HG03060 (cell line): ENCODE data around the gene RNGTT.
"Not testable (repeated sequence)": the region's sequence is repeated elsewhere in the genome, so short reads cannot be mapped to it uniquely, and the experiment has no call there.

Experiments used
- ATAC-seq: cut with Tn5 transposase; IDR thresholded peaks from one replicate; pipeline ENCODE4 v1.9.1; 2021; ENCODE audit warnings: low read depth, moderate number of reproducible peaks; ENCODE audit not compliant: unreplicated experiment

RNGTT gene

DNA sequence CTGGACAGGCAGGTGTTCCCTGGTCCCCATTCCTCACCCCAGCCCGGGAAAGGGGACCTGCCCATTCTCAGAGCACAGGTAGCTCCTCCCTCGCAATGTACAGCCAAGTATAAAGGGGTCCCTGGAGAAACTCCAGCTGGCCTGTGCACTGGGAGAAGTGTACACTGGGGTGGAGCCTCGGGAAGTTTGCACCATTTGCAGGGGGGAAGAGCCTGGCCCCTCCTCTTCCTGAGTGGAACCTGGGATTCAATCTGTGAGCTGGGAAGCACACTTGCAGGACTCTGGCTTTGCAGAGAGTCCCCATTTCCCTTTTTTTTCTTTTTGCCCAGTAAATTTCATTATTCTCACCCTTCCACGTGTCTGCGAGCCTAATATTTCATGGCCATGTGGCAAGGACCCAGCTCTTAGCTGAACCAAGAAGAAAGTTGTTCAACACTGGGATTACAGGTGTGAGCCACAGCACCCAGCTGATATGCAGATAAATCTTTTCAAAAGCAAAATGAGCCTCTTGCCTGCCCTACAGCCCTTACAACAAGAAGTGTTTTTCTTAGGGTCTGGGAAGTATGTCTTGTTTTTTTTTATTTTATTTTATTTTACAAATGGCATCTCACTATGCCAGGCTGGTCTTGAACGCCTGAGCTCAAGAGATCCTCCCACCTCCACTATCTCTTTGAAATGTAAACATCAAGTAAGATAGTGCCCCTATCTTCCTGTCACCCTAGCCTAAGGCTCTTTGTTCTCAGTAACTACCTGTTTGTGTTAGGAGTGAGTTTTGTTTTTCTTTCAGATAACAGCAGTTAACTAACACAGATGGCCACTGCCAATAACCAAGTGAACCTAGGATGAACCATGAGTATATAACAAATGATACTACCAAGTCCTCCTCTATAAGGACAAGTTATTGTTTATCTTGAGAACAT lies 9.3 kb upstream of the RNGTT start:
- no peak for ATAC-seq

DNA sequence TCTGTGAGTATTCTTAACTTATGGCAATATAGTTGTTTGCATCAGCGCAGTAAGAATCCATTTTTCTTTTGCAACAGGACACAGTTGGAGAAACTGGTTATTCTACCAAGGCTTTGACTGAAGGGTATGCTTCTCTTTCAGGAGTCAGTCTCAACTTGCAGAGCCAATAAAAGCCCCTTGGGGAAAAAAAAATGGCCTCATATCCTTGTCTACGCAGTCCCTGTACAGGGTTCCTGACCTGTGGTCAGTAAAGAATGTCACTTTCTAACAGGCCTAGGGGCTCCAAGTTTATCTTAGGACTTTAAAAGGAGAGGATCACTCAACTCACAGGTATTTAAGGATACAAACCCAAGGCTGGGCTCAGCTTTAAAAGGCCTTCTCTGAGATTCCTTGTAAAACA lies 6.9 kb upstream of the RNGTT start:
- ATAC-seq, result no peak

DNA sequence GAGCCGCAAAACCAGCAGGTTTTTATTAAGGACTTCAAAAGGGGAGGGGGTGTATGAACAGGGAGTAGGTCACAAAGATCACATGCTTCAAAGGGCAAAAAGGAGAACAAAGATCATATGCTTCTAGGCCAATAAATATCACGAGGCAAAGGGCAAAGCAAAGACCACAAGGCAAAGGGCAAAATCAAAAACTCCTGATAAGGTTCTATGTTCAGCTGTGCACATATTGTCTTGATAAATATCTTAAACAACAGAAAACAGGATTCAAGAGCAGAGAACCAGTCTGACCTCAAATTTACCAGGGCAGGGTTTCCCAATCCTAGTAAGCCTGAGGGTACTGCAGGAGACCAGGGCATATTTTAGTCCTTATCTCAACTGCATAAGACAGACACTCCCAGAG lies 5.8 kb upstream of the RNGTT start:
- not testable (repeated sequence) for ATAC-seq

DNA sequence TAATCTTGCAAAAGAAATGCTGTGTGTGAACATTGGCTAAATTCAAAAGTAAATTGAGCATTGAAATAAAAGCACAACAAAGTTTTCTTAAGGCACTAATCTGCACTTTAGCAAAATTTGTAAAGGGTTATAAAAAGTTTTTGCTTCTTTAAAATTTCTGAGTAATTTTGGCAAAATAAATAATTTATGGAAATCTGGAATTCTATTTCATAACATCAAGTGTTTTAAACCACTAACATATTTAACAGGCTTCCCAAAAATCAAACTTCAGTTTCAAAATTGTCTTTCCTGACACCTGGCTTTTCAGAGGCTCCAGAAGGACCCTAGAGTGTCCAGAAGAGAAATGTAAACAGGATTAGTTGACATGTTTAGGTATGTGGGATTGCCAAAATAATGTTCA lies 4.5 kb upstream of the RNGTT start:
- ATAC-seq, result no peak

DNA sequence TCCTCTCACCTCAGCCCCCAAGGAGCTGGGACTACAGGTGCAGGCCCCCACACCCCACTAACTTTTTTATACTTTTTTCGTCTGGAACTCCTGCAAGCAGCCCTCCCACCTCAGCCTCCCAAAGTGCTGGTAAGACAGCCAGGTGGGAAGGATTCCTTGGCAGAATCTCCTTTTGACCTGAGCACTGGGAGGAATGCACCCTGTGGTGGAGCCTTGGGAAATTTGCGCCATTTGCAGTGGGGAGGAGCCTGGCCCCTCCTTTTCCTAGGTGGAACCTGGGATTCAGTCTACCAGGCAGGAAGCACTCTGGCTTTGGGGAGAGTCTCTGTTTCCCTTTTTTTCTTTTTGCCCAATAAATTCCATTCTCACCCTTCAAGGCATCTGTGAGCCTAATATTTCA lies 2.3 kb upstream of the RNGTT start:
- ATAC-seq, result no peak

DNA sequence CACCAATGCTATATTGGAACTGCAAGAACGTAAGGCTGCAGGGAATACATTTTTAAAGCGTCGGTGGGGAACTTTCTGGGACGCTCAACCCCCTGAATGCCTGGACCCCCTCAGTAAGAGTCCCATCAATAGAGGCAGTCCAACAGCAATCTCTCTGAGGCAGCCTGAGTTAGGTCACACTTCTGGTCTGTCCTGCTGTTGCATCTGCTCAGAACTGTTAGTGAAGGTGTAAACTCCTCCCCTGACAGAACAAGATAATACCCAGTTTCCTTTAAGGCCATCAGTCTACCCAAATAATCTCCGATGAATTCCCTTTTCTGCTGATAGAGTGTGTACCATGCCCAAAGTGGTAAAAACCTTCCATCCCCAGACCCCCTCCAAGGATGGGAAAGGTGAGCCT lies 1.1 kb upstream of the RNGTT start:
- no peak for ATAC-seq

DNA sequence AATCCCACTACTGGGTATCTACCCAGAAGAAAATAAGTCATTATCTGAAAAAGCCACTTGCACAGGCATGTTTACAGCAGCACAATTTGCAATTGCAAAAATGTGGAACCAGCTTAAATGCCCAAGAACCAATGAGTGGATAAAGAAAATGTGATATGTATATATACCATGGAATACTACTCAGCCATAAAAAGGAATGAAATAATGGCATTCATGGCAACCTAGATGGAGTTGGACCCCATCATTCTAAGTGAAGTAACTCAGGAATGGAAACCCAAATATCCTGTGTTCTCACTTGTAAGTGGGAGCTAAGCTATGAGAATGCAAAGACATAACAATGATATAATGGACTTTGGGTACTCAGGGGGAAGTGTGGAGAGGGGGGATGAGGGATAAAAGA lies 4.6 kb downstream of the RNGTT start:
- no peak for ATAC-seq

DNA sequence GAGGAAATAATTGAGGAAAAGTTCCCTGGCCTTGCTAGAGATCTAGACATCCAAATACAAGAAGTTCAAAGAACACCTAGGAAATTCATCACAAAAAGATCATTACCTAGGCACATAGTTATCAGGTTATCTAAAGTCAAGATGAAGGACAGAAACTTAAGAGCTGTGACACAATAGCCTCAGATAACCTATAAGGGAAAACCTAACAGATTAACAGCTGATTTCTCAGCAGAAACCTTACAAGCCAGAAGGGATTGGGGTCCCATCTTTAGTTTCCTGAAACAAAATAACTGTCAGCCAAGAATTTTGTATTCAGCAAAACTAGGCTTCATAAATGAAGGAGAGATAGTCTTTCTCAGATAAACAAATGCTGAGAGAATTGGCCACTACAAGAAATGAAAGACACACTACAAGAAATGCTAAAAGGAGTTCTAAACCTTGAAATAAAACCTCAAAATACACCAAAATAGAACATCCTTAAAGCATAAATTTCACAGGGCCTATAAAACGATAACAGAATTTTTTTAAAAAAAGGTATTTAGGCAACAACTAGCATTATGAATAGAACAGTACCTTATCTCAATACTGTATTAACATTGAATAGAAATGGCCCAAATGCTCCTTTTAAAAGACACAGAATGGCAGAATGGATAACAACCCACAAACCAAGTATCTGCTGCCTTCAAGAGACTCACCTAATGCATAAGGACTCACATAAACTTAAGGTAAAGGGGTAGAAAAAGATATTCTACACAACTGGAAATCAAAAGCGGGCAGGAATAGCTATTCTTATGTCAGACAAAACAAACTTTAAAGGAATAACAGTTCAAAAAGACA lies 9.7 kb downstream of the RNGTT start:
- no peak for ATAC-seq

DNA sequence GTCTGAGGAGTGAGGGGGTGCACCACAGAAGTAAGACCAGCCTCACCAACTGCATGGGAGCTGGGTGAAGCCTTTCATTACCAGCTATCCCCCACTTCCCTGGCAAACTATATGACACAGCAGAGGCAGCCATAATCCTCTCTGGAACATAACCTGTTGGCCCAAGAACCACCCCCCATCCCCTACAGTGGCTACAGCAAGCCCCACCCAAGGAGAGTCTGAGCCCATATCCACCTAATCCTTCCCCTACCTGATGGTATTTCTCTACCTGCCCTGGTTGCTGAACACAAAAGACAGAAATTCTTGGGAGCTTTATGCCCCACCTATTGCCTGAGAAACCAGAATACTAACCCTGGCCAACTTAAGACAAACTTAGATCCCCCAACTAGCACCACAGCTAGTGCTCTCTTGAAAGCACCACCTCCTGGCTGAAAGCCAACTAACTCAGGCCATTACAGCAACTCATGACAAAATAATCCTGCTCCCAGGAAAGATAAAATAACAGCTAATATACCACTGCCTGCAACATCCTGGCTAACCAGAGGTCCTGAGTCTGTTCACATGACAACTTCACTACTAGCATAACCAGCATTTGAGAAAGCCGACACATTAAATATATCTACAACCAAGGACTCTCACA lies 11.2 kb downstream of the RNGTT start:
- ATAC-seq, result no peak

DNA sequence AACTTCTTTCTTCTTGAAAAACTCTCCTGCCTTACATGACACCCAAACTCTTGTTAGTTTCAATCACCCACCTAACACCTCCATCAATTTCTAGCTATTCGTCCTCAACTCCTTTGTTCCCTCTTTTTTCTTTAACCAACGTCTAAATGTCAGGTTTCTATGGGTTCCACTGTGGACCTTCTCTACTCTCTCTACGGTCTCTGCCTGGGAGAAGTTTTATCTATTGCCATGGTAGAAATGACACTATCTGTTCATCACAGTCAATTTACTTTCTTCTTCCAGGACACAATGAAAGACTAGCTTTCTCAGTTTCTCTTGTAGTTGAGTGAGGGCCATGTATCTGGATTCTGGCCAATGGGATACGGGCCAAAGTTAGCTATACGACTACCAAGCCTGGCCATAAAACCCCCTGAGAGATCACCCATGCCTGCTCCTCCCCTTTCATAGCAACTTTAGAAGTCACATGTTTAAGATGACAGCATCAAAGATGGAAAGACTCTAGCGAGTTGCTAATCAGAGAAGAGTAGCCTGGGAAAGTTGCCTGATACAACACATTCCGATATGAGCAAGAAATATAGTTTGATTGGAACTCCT lies 17.9 kb downstream of the RNGTT start:
- no peak for ATAC-seq

DNA sequence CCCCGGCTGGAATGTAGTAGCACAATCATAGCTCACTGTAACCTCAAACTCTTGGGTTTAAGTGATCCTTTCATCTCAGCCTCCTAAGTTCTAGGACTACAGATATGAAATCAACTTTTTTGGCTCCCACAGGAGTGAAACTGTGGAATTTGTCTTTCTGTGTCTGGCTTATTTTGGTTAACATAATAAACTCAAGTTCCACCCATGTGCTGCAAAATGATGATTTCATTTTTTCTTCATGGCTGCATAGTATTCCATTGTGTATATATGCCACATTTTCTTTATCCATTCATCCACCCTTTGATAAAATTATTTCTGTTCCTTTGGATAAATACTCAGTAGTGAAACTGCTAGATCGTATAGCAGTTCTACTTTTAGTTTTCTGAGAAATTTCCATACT lies 29.9 kb downstream of the RNGTT start:
- no peak for ATAC-seq

DNA sequence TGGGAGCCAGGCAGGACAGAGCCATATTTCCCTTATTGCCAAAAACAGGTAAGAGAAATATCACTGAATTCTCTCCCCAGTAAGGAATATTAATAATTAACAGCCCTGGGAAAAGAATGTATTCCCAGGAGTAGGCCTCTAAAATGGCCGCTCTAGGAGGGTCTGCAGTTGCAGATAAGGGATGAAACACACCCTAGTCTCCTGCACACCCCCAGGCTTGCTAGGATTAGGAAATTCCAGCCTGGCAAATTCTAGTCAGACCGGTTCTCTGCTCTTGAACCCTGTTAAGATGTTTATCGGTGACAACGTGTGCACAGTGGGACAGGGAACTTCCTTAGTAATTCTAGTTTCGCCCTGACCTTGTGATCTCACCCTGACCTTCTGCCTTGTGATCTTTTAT lies 31.4 kb downstream of the RNGTT start:
- ATAC-seq, result not testable (repeated sequence)

DNA sequence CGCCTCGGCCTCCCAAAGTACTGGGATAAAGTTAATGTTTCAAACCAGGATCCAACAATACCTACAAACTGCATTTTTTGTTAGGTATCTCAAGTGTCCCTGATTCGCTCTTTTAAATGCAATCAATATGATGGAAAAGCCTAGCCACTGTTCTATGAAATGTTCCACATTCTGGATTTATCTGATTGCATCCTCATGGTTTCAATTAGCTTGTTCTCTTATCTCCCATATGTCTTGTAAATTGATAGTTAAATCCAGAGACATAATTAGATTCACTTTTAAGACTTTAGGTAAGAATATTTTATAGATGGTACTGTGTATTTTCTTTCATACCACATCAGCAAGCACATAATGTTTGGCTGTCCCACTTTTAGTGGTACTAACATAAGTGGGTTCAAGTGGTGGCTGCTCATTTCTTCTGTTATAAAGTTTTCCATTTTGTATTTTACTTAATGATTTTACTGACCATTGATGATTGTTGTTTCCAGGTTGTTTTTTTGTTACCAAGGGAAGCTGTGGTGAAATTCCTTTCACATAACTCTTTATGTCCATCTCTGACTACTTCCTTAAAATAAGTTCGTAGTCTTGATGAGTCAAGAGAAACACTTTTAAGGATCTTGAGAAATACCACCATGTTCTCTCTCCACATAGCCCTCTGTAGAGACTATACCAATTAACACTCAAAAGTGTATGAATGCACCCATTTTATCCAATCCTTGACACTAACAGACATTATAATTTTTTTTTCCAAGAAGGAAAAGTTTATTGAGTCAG lies 40.5 kb downstream of the RNGTT start:
- ATAC-seq, result no peak

DNA sequence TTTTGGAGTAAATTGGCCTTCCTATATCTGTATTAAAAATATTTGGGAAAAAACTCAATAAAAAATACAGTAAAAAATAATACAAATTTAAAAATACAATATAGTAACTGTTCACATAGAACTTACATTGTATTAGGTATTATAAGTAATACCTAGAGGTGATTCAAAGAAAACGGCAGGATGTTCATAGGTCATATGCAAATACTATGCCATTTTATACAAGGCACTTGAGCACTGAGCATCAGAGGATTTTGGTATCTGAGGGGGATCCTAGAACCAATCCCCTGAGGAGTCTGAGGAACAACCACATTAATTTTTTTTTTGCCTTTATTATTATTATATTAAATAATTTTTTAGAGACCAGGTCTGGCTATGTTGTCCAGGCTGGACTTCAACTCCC lies 41.7 kb downstream of the RNGTT start:
- no peak for ATAC-seq

DNA sequence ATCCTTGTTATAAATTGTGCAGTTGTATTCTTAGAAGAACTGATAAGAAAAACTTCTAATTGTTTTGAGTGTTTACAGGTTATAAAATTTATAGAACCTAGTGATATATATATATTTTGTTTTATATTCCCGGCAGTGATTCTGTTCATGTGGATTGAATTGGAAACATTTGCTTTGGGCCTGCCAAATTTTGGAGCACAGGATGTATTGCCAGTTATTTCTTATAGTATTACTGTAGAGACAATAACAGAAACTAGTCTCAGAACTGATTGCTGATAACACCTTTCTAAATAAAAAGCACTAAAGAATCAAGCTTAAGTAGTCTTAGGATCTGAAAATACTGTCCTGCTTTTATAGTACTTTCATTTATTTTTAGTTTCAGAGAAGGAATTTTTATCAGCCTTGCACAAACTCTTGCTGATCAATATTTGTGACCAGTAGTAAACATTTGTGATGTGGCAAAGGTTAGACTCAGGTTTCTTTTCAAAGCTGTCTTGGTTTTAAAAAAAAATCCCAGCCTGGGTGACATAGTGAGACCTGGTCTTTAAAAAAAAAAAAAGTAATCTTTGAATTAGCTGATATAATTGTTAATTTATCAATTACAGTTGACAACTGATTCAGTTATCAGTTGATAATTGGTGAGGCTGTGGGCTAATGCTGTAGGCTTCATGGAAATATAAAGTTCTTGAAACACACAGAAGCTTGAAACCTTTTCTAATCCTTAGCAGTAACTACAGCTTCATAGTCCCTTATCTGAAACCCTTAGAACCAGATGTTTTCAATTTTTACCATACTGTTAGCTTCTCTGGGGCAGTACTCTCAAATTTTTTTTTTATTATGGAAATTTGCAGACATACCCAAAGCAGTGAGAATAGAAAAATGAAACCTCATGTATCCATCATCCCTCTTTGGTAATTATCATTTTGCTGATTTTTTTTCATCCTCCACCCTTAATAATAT lies 42.4 kb downstream of the RNGTT start:
- no peak for ATAC-seq

DNA sequence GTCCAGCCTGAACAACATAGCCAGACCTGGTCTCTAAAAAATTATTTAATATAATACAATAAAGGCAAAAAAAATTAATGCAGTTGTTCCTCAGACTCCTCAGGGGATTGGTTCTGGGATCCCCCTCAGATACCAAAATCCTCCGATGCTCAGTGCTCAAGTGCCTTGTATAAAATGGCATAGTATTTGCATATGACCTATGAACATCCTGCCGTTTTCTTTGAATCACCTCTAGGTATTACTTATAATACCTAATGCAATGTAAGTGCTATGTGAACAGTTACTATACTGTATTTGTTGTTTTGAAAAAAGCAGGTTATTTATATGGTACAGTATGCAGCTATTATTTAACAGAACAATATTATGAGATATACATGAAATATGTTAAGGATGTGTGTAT lies 43.3 kb downstream of the RNGTT start:
- no peak for ATAC-seq

DNA sequence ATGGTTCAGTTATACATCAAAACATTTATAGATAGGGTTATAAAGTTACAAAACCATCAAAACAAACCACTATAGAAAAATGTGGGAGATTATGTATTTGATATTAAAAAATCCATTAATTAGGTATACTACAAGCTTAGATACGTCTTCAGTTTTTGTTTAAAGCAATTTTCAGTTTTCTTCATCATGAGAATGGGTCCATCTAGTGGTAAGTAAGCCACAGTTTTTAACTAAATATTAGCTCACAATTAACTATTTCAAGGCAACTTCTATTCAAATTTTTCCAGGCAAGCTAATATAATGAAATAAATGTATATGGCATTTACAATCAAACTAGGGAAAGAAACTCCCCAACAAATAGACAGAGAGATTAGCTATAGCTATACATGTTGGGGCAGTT lies 44.4 kb downstream of the RNGTT start:
- no peak for ATAC-seq

DNA sequence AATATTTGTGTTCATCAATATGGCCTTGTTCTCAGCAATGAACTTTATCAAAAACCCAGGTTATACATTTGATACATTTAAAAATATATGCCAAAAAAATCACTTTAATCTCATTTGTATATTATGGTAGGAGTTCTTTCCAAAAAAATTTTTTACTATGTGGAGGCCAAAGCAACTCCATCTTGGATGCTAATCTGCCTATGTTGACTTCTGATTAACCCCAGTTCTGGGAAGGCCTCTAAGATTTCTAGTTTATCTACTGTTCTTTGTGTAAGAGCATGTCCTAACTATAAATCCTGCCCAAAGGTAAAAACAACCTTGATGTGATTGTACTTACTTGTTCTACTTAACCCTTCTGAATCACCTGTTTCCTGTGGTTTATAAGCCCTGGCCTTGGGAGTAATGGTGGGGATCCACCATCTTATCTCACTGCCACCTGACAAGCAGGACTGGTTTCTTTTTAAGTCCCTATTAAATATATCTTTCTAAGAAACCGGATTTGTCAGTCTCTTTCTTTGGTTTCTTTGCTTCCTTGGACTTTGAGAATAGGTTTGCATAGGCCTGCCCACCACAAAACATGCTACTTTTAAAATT lies 46.7 kb downstream of the RNGTT start:
- no peak for ATAC-seq
